K562 (cell line): ENCODE results near the gene HS3ST3B1. TPM values are rescaled to one million over a fixed set of nuclear protein-coding genes. Genes with fewer than 3 reads are reported as not detected.

Experiments
- ATAC-seq: fragments of 200-7000 bp; cut with Tn5 transposase; 3 replicates; pipeline ENCODE4 v1.9.1; 2020; ENCODE audit warnings: moderate library complexity
- BruUV-seq: library from RNA; stranded (reverse); fragments of 400-500 nt; replicated peaks from 2 replicates; lab custom pipeline; 2021; lab: Mats Ljungman, UMichigan
- CTCF ChIA-PET: fragments of 300-600 bp; formaldehyde crosslinking; extraction: SDS; loops from one replicate; lab custom pipeline; 2021; ENCODE audit warnings: low intra/inter-chr PET ratio; lab: Yijun Ruan, JAX
- POLR2A ChIA-PET: fragments of 300-600, 350-650 bp; sonication (Branson Sonifier 250); formaldehyde crosslinking; extraction: SDS; loops from one replicate; lab custom pipeline; 2021; ENCODE audit warnings: antibody characterized with exemption, inconsistent platforms; lab: Yijun Ruan, JAX
- DNase-seq, 4 experiments: peaks; one replicate each; pipeline versions ENCODE4 v3.0.0 to v3.0.0-alpha.2; 2011 to 2018; ENCODE audit warnings: low spot score in 3 of 4, mixed read lengths in 3 of 4; ENCODE audit errors: extremely low read depth in 1 of 4
- FAIRE-seq: peaks from 2 replicates; lab custom pipeline; 2011; peaks lifted over from hg19 to GRCh38; lab: Jason Lieb, UNC
- H2AFZ ChIP-seq: 2 replicates; pipeline ENCODE4 v1.6.0; 2011; ENCODE audit warnings: low read depth, low read length, control low read depth, inconsistent platforms
- H3K27ac ChIP-seq: fragments of 200-600 bp; 3 replicates; pipeline ENCODE4 v1.8.0; 2011; ENCODE audit warnings: low read depth, mild to moderate bottlenecking, control low read depth, inconsistent platforms, low read length, moderate library complexity, mixed read lengths; ENCODE audit errors: extremely low read depth
- H3K27me3 ChIP-seq, 2 experiments: fragments of 300-600 bp in 1 of 2; 2 replicates in 1 of 2; 3 replicates in 1 of 2; pipeline versions ENCODE4 v1.6.0 to v1.8.0; 2011; ENCODE audit warnings: inconsistent platforms in 2 of 2, low read length in 2 of 2, mild to moderate bottlenecking in 1 of 2, mixed read lengths in 1 of 2, moderate library complexity in 1 of 2; ENCODE audit not compliant: control insufficient read depth in 2 of 2, insufficient read depth in 2 of 2
- H3K36me3 ChIP-seq: fragments of 300-600 bp; 3 replicates; pipeline ENCODE4 v1.8.0; 2011; ENCODE audit warnings: mild to moderate bottlenecking, low read length, inconsistent platforms; ENCODE audit not compliant: control insufficient read depth, insufficient read depth
- H3K4me1 ChIP-seq, 2 experiments: fragments of 200-600 bp in 1 of 2; replicated peaks in 1 of 2; 2 replicates in 1 of 2; 3 replicates in 1 of 2; pipeline versions ENCODE4 v1.5.1 to v1.8.0; 2011; ENCODE audit warnings: inconsistent platforms in 2 of 2, low read length in 2 of 2, mild to moderate bottlenecking in 1 of 2, mixed read lengths in 1 of 2, moderate library complexity in 1 of 2; ENCODE audit not compliant: control insufficient read depth in 2 of 2, insufficient read depth in 2 of 2
- H3K4me2 ChIP-seq: 2 replicates; pipeline ENCODE4 v1.6.1; 2011; ENCODE audit warnings: low read length, control low read depth, inconsistent platforms, mixed read lengths; ENCODE audit not compliant: insufficient read depth
- H3K4me3 ChIP-seq: fragments of 200-600 bp; sonication (generic), shearing (Covaris generic); 2 replicates; pipeline ENCODE4 v1.5.1; 2016; ENCODE audit warnings: control low read depth, inconsistent platforms
- H3K79me2 ChIP-seq: fragments of 200-600 bp; 3 replicates; pipeline ENCODE4 v1.8.0; 2011; ENCODE audit warnings: low read length, inconsistent platforms; ENCODE audit not compliant: control insufficient read depth, insufficient read depth
- H3K9ac ChIP-seq, 2 experiments: 2 replicates each; pipeline versions ENCODE4 v1.6.0 to v1.6.1; 2011; ENCODE audit warnings: low read depth in 2 of 2, low read length in 2 of 2, control low read depth in 1 of 2, inconsistent platforms in 1 of 2, mild to moderate bottlenecking in 1 of 2, mixed read lengths in 1 of 2; ENCODE audit not compliant: insufficient read depth in 1 of 2
- H3K9me1 ChIP-seq: one replicate; pipeline ENCODE4 v1.6.0; 2011; ENCODE audit warnings: inconsistent platforms, mild to moderate bottlenecking, low read length, moderate library complexity; ENCODE audit not compliant: control insufficient read depth, insufficient read depth
- H3K9me3 ChIP-seq: replicated peaks from 2 replicates; pipeline ENCODE4 v1.5.1; 2011; ENCODE audit warnings: low read depth, low read length, inconsistent platforms; ENCODE audit not compliant: control insufficient read depth, insufficient read depth
- H4K20me1 ChIP-seq: replicated peaks from 2 replicates; pipeline ENCODE4 v1.6.1; 2011; ENCODE audit warnings: low read length, inconsistent platforms, mixed read lengths; ENCODE audit not compliant: control insufficient read depth, insufficient read depth
- C11orf30 ChIP-seq: fragments of 450-650 bp; IDR thresholded peaks from 2 replicates; pipeline ENCODE4 v1.6.1; 2016; ENCODE audit warnings: low read depth, mild to moderate bottlenecking
- CAMTA2 ChIP-seq: fragments of 250-450 bp; sonication (Bioruptor Pico); conservative IDR thresholded peaks from 2 replicates; pipeline ENCODE4 v1.5.1; 2022
- DPF2 ChIP-seq: fragments of 450-650 bp; IDR thresholded peaks from 2 replicates; pipeline ENCODE4 v1.6.1; 2016
- EWSR1 ChIP-seq: fragments of 450-650 bp; IDR thresholded peaks from 2 replicates; pipeline ENCODE4 v1.6.1; 2018; ENCODE audit warnings: borderline replicate concordance, mild to moderate bottlenecking, low read depth, moderate library complexity; ENCODE audit not compliant: partially characterized antibody
- FOXO4 ChIP-seq: fragments of 450-650 bp; formaldehyde crosslinking; IDR thresholded peaks from 2 replicates; pipeline ENCODE4 v1.4.0; 2020; ENCODE audit warnings: mild to moderate bottlenecking, moderate library complexity
- MAZ ChIP-seq, 2 experiments: fragments of 450-650 bp in 1 of 2; sonication (generic) in 1 of 2; formaldehyde crosslinking; IDR thresholded peaks in 1 of 2; conservative IDR thresholded peaks in 1 of 2; 2 replicates each; pipeline versions ENCODE4 v1.4.0 to v1.5.0; 2020; ENCODE audit warnings: mild to moderate bottlenecking in 1 of 2, missing genetic modification reagents in 1 of 2
- MLX ChIP-seq, 2 experiments: fragments of 450-650 bp in 1 of 2; sonication (generic) in 1 of 2; formaldehyde crosslinking; conservative IDR thresholded peaks; 2 replicates each; pipeline versions ENCODE4 v1.4.0 to v1.8.1; 2020 to 2022; ENCODE audit warnings: mild to moderate bottlenecking in 1 of 2, missing genetic modification reagents in 1 of 2
- NELFE ChIP-seq: IDR thresholded peaks from 2 replicates; pipeline ENCODE4 v1.6.1; 2011; ENCODE audit warnings: mild to moderate bottlenecking; ENCODE audit not compliant: insufficient read depth, insufficient read length
- RBM14 ChIP-seq: fragments of 200-400 bp; formaldehyde crosslinking; IDR thresholded peaks from 2 replicates; pipeline ENCODE4 v1.6.1; 2018; ENCODE audit warnings: low read depth, mild to moderate bottlenecking, low read length, moderate library complexity, borderline replicate concordance; ENCODE audit not compliant: insufficient read depth
- RFX7 ChIP-seq: fragments of 250-450 bp; sonication (Bioruptor Pico); IDR thresholded peaks from 2 replicates; pipeline ENCODE4 v1.5.1; 2021; ENCODE audit warnings: mild to moderate bottlenecking
- STAG1 ChIP-seq: sonication (generic); formaldehyde crosslinking; IDR thresholded peaks from 2 replicates; pipeline ENCODE4 v1.5.0; 2020; ENCODE audit warnings: missing genetic modification reagents, borderline replicate concordance
- TRIM24 ChIP-seq, 2 experiments: fragments of 450-650 bp; IDR thresholded peaks; 2 replicates each; pipeline ENCODE4 v1.6.1; 2016
- ZNF280A ChIP-seq: fragments of 450-650 bp; IDR thresholded peaks from 2 replicates; pipeline ENCODE4 v1.6.1; 2018; ENCODE audit warnings: mild to moderate bottlenecking, low read depth; ENCODE audit not compliant: partially characterized antibody
- ZNF398 ChIP-seq: fragments of 250-450 bp; sonication (Bioruptor Pico); IDR thresholded peaks from 2 replicates; pipeline ENCODE4 v1.8.0; 2021; ENCODE audit warnings: moderate library complexity, mild to moderate bottlenecking, inconsistent platforms
- WGBS: fragments of 100-300 bp; shearing (Covaris generic); methylation state at CpG from one replicate; pipeline ENCODE4 v1.1.6; 2016; ENCODE audit warnings: low coverage, mixed read lengths; ENCODE audit not compliant: insufficient coverage; ENCODE audit errors: missing lambda C conversion rate; 5-methylcytosine and 5-hydroxymethylcytosine counted together
- in situ Hi-C: fragments of 300-500 bp; cut with MboI; formaldehyde crosslinking; loops from 4 replicates; pipeline ENCODE4 v1.15.0; 2018; ENCODE audit warnings: inconsistent platforms, mixed read lengths
- intact Hi-C: fragments of 100-400 bp; cut with micrococcal nuclease; formaldehyde crosslinking; loops from 2 replicates; pipeline ENCODE4 v1.14.2; 2022
- polyA plus RNA-seq, 8 experiments: library from polyadenylated mRNA; depleted of rRNA in 4 of 8; stranded (reverse) in 5 of 8; unstranded in 3 of 8; fragments of >200 nt; fragmentation: Nextera tagmentation in 2 of 8; fragmentation: Illumina TruSeq in 1 of 8; extraction: Ambion mirVana in 2 of 8; extraction: Trizol in 1 of 8; gene quantifications; 2 replicates each; pipeline versions ENCODE4 v1.2.1 to v1.2.3, GENCODE V29; 2011 to 2014; ENCODE audit warnings: inconsistent platforms in 1 of 8, missing spikeins in 1 of 8
- total RNA-seq, 7 experiments: library from RNA; depleted of rRNA in 6 of 7; stranded (reverse); fragments of >200 nt in 6 of 7; fragmentation: Illumina TruSeq in 2 of 7; extraction: Trizol in 2 of 7; gene quantifications; 2 replicates each; pipeline versions ENCODE4 v1.2.1 to v1.2.3, GENCODE V29; 2011 to 2021; ENCODE audit warnings: low replicate concordance in 1 of 7

Gene HS3ST3B1
- total and polyA plus RNA-seq, 9 of the 15 experiments (the other 6 are each of a cell fraction or from before 2014, with no cell fraction given), result 1.9 to 12.9 (median 3.7) TPM

- ChIA-PET CTCF (no interaction called here), POLR2A (no interaction called here)
- no peak for FAIRE-seq
- no peak for TF ChIP-seq RFX7 (CRISPR knock-in tag)
- no peak for TF ChIP-seq EWSR1
- no peak for TF ChIP-seq STAG1 (CRISPR knock-in tag)
- no peak for TF ChIP-seq TRIM24 (IDR thresholded peaks at IDR 0.05)
- TF ChIP-seq MLX (CRISPR knock-in tag; conservative IDR thresholded peaks at IDR 0.05), result no peak
- TF ChIP-seq ZNF398 (CRISPR knock-in tag), result no peak
- no peak for TF ChIP-seq ZNF280A
- TF ChIP-seq NELFE, result no peak
- no peak for TF ChIP-seq MAZ (CRISPR knock-in tag; conservative IDR thresholded peaks at IDR 0.05 in 1 of 2, IDR thresholded peaks at IDR 0.05 in 1 of 2)
- no peak for TF ChIP-seq RBM14
- TF ChIP-seq DPF2, result no peak
- TF ChIP-seq C11orf30, result no peak
- no peak for TF ChIP-seq FOXO4 (CRISPR knock-in tag)
- no peak for TF ChIP-seq CAMTA2 (CRISPR knock-in tag)
- Histone ChIP-seq H3K27me3 (no peaks in the 10 kb centered on the region), H3K4me3 (no peak overlapping the region), H3K27ac (no peak overlapping the region), H4K20me1 (no peaks in the 10 kb centered on the region), H3K4me2 (no peak overlapping the region), H3K79me2 (no peaks in the 10 kb centered on the region), H3K9ac (no peak overlapping the region), H3K9me3 (no peaks in the 10 kb centered on the region), H3K4me1 (peaks cover 5 to 7% of the 10 kb centered on the region in 2 experiments; a peak in 4 of 5 replicates), H3K36me3 (no peaks in the 10 kb centered on the region), H3K9me1 (no peaks in the 10 kb centered on the region), H2AFZ (no peak overlapping the region)
- intact Hi-C loops, result no loop called here
- no peak for DNase-seq
- in situ Hi-C loops, result no loop called here
- WGBS, result 53% methylated on average over 3 of the region's 3 CpGs
- no TSS peak for BruUV-seq
- ATAC-seq, result no peak
These were observed 75.8 kb downstream of the HS3ST3B1 start for GRCh38 chr17:14376666-14377065.
